ENCODE data around the gene SPTLC1.

DNA sequence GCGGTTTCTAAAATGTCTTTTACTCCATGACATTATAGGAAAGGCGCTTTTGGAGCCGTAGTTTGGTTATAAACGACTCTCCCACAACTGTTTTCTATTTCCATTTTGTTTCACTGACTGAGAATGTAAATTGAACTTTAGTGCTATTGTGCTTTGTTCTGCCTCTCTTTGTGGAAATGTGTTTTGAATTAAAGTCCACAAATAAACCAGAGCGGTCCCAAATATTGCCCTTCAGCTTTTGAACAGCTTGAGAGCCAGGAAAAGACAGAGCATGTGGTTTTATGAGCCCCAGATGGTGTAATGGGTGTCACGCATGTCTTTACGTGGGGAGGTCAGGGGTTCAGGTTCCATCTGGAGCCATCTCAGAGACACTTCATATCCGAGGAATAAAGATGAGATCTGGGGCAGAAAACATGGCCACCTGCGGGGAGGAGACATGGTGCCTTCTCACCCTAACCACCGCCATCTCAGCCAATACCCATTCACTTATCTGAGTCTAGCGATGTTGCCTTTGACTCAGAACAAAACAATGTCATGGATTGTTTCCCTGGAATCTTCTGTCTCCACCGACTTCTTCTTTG lies 122.7 kb downstream of the SPTLC1 start:
- no peak for TF ChIP-seq CTCF (CRISPR knock-in tag; IDR thresholded peaks at IDR 0.05)
- no peak for TF ChIP-seq ZBTB8A (CRISPR knock-in tag; IDR thresholded peaks at IDR 0.05; ENCODE audit: borderline replicate concordance, low read depth)
- TF ChIP-seq ZNF562 (CRISPR knock-in tag; IDR thresholded peaks at IDR 0.05; ENCODE audit: borderline replicate concordance): no peak
- no peak for TF ChIP-seq MBNL3 (CRISPR knock-in tag; conservative IDR thresholded peaks at IDR 0.05)
